Stimulated activated effector memory CD8-positive, alpha-beta T cell treated with anti-CD3 and anti-CD28 coated beads, Interleukin-12 subunit alpha, Interleukin-12 subunit beta, amount 100 ng/mL, for 72 hours (primary cell): ENCODE measurements around the gene CRADD.
"Not testable (repeated sequence)": the region's sequence is repeated elsewhere in the genome, so short reads cannot be mapped to it uniquely, and the experiment has no call there.

ENCODE experiments used
- ATAC-seq: fragments of 150-1000 bp; cut with Tn5 transposase; 2 replicates; pipeline ENCODE4 v1.10.0; 2021
- DNase-seq, 2 donors: peaks; one replicate each; pipeline ENCODE4 v3.0.0; 2021 to 2022; ENCODE audit warnings: low spot score in 2 of 2
- H3K27ac Mint-ChIP-seq: one replicate; pipeline ENCODE4 v1.8.0; 2022; ENCODE audit warnings: mild to moderate bottlenecking, mixed read lengths
- H3K36me3 Mint-ChIP-seq: one replicate; pipeline ENCODE4 v1.8.0; 2022; ENCODE audit warnings: mild to moderate bottlenecking, mixed read lengths
- H3K4me1 Mint-ChIP-seq: one replicate; pipeline ENCODE4 v1.8.0; 2022; ENCODE audit warnings: mixed read lengths
- H3K4me3 Mint-ChIP-seq: one replicate; pipeline ENCODE4 v1.8.0; 2022; ENCODE audit warnings: mild to moderate bottlenecking, mixed read lengths
- H3K9me3 Mint-ChIP-seq: one replicate; pipeline ENCODE4 v1.8.0; 2022; ENCODE audit warnings: mixed read lengths

Gene CRADD

GRCh38 chr12:93868771-93869170 is 191.6 kb downstream of the CRADD start:
- peaks cover 41% of the 10 kb centered on the region for H3K9me3 Mint-ChIP-seq
- H3K36me3 Mint-ChIP-seq = no peaks in the 10 kb centered on the region
- no peak overlapping the region for H3K27ac Mint-ChIP-seq
- ATAC-seq (no peak), DNase-seq (no peak)
- H3K4me1 Mint-ChIP-seq = no peaks in the 10 kb centered on the region
- no peak overlapping the region for H3K4me3 Mint-ChIP-seq

DNA sequence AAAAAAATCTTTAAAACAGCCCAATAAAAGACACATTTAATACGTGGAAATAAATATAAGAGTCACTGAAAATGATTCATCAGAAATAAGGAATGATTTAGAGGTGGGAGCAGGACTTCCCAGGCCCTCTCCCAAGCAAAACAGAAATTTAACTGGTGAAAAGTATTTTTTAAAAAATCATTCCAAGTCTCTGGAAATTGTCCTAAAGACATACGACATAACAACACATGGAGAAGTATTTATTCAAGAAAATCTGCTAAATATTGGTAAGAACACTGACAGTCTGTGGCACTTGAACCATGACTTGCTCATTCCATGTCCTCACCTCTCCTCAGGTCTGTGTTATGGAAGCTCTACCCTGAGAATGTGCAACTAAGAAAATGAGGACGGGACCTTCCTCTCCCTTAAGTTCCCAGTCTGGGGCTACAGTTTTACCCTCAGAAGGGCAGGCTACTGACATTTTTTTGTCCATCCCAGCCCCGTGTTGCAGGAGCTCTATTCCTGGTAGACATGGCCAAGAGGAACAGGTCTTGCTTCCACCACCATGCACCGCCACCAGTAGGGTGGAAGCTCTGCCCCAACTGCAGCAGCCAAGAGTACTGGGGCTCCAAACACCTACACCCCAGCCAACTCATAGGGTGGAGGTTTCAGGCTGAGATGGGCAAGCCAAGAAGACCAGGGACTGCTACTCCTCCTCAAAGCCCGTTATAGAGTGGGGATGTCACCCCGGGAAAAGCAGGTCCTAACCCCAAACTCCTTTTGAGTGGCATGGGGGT is 193.0 kb downstream of the CRADD start:
- Mint-ChIP-seq H3K4me3 (no peak overlapping the region), H3K27ac (no peak overlapping the region), H3K36me3 (no peaks in the 10 kb centered on the region), H3K9me3 (peaks cover 50% of the 10 kb centered on the region), H3K4me1 (no peaks in the 10 kb centered on the region)
- DNase-seq = no peak
- ATAC-seq = no peak

GRCh38 chr12:93871566-93871965 is 194.4 kb downstream of the CRADD start:
- H3K27ac Mint-ChIP-seq, ATAC-seq, H3K36me3 Mint-ChIP-seq, H3K4me1 Mint-ChIP-seq, H3K4me3 Mint-ChIP-seq, DNase-seq: not testable (repeated sequence)
- peaks cover 56% of the 10 kb centered on the region for H3K9me3 Mint-ChIP-seq

DNA sequence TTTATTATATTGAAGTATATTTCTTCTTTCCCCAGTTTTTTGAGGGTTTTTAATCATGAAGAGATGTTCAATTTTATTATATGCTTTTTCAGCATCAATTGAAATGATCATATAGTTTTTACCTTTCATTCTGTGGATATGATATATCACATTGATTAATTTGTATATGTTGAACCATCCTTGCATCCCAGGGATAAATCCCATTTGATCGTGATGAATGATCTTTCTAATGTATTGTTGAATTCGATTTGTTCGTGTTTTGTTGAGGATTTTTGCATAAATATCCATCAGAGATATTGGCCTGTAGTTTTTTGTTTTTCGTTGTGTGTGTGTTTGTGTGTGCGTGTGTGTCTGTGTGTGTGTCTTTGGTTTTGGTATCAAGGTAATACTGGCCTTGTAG is 196.4 kb downstream of the CRADD start:
- peaks cover 51% of the 10 kb centered on the region for H3K9me3 Mint-ChIP-seq
- DNase-seq (no peak), ATAC-seq (no peak)
- no peak overlapping the region for H3K4me3 Mint-ChIP-seq
- no peaks in the 10 kb centered on the region for H3K4me1 Mint-ChIP-seq
- no peak overlapping the region for H3K27ac Mint-ChIP-seq
- H3K36me3 Mint-ChIP-seq = no peaks in the 10 kb centered on the region

DNA sequence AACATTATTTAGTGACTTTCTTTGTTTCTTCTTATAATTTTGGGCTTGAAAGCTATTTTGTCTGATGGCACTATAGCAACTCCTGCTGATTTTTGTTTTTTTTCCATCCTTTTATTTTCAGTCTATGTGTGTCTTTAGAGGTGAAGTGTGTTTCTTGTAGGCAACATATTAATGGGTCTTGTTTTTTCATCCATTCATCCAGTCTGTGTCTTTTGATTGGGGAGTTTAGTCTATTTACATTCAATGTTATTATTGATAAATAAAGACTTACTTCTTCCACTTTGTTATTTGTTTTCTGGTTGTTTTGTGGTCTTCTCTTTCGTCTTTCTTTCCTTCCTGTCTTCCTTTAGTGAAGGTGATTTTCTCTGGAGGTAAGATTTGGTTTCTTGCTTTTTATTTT is 198.0 kb downstream of the CRADD start:
- no peak overlapping the region for H3K4me3 Mint-ChIP-seq
- H3K4me1 Mint-ChIP-seq = peaks cover 4% of the 10 kb centered on the region

GRCh38 chr12:93876360-93876759 is 199.2 kb downstream of the CRADD start:
- DNase-seq (no peak), ATAC-seq (no peak)
- no peak overlapping the region for H3K27ac Mint-ChIP-seq
- H3K36me3 Mint-ChIP-seq = no peaks in the 10 kb centered on the region
- H3K4me1 Mint-ChIP-seq = peaks cover 13% of the 10 kb centered on the region
- peaks cover 39% of the 10 kb centered on the region for H3K9me3 Mint-ChIP-seq
- H3K4me3 Mint-ChIP-seq = no peak overlapping the region

More for the DNA sequence above, 198.0 kb downstream of the CRADD start:
- peaks cover 42% of the 10 kb centered on the region for H3K9me3 Mint-ChIP-seq
- DNase-seq (no peak), ATAC-seq (no peak)
- no peaks in the 10 kb centered on the region for H3K36me3 Mint-ChIP-seq
- no peak overlapping the region for H3K27ac Mint-ChIP-seq

DNA sequence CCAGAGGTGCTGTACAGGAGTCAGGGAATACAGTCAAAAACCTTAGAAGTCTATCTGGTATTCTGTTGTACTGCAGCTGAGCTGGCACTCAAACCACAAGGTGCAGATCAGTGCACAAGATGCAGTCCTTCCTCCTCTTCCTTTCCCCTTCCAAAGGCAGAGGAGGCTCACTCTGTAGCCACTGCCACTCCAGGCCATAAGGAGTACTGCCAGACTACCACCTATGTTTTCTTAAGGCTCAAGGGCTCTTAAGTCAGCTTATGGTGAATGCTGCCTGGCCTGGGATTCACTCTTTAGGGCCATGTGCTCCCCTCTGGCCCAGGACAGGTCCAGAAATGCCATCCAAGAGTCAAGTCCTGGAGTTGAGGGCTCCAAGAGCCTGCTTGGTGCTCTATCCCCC is 200.3 kb downstream of the CRADD start:
- Mint-ChIP-seq H3K36me3 (no peaks in the 10 kb centered on the region), H3K4me1 (peaks cover 13% of the 10 kb centered on the region), H3K4me3 (no peak overlapping the region), H3K27ac (no peak overlapping the region), H3K9me3 (peaks cover 32% of the 10 kb centered on the region)
- ATAC-seq (no peak), DNase-seq (peak in 1 of 2 donors; percentile 25)

- Mint-ChIP-seq H3K4me1 (peaks cover 13% of the 10 kb centered on the region), H3K36me3 (no peaks in the 10 kb centered on the region), H3K9me3 (peaks cover 16% of the 10 kb centered on the region), H3K27ac (peak overlapping the region; percentile 8), H3K4me3 (no peak overlapping the region)
- DNase-seq (peak in 1 of 2 donors; percentile 22), ATAC-seq (no peak)
These were observed 202.6 kb downstream of the CRADD start for GRCh38 chr12:93879476-93880421.

GRCh38 chr12:93880853-93881522 is 203.8 kb downstream of the CRADD start:
- peak overlapping the region; percentile 8 for H3K27ac Mint-ChIP-seq
- no peak overlapping the region for H3K4me3 Mint-ChIP-seq
- peaks cover 7% of the 10 kb centered on the region for H3K9me3 Mint-ChIP-seq
- ATAC-seq (peak; percentile 74), DNase-seq (peak in 1 of 2 donors; percentile 25)
- peaks cover 13% of the 10 kb centered on the region for H3K4me1 Mint-ChIP-seq
- H3K36me3 Mint-ChIP-seq = no peaks in the 10 kb centered on the region

DNA sequence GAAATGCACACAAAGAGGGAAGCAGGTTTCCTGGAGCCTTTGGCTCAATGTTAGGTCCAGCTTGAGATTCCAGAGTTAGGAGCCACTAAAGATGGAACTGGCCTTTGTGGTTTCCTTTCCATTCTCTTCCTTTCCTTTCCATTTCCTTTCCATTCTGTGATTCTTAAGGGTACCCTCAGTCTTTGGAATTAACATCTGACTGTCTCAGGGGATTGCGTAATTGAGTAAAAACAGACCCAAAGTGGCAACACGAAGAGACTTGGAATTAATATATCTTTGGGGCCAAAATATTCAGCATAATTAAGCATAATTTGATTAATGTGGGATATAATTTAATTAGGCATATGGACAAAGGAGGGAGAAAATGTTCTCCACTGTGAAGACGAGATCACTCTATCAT is 205.6 kb downstream of the CRADD start:
- Mint-ChIP-seq H3K27ac (no peak overlapping the region), H3K36me3 (no peaks in the 10 kb centered on the region), H3K9me3 (no peaks in the 10 kb centered on the region), H3K4me3 (no peak overlapping the region), H3K4me1 (peaks cover 13% of the 10 kb centered on the region)
- DNase-seq (no peak), ATAC-seq (no peak)

DNA sequence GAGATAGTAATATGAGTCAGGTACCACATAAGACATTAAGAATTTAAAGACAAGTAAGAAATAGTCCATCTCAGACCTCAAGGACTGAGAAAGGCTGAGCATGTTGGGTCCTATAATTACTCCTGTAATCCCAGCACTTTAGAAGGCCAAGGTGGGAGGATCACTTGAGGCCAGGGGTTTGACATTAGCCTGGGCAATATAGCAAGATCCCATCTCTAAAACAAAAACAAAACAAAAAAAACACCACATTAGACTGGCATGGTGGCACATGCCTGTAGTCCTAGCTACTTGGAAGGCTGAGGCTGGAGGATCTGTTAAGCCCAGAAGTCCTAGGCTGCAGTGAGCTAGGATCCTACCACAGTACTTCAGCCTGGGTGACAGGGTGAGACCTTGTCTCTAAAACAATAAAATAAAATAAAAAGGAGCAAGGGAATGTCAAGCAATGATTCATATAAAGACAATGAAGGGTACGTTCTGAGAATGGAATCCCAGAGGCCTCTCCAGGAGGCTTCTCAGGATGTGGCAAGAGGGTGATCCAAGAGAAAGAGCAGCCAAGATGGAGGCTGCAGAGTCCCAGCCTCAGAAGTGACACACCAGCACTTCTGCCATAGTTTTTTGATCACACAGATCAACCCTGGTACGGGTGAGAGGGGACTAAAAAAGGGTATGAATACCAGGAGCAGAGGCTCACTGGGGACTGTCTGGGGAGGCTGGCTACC is 206.4 kb downstream of the CRADD start:
- peak in 1 of 2 donors; percentile 20 for DNase-seq
- H3K4me1 Mint-ChIP-seq = peaks cover 13% of the 10 kb centered on the region
- ATAC-seq = no peak
- no peaks in the 10 kb centered on the region for H3K9me3 Mint-ChIP-seq
- no peaks in the 10 kb centered on the region for H3K36me3 Mint-ChIP-seq
- H3K27ac Mint-ChIP-seq = no peak overlapping the region
- no peak overlapping the region for H3K4me3 Mint-ChIP-seq

DNA sequence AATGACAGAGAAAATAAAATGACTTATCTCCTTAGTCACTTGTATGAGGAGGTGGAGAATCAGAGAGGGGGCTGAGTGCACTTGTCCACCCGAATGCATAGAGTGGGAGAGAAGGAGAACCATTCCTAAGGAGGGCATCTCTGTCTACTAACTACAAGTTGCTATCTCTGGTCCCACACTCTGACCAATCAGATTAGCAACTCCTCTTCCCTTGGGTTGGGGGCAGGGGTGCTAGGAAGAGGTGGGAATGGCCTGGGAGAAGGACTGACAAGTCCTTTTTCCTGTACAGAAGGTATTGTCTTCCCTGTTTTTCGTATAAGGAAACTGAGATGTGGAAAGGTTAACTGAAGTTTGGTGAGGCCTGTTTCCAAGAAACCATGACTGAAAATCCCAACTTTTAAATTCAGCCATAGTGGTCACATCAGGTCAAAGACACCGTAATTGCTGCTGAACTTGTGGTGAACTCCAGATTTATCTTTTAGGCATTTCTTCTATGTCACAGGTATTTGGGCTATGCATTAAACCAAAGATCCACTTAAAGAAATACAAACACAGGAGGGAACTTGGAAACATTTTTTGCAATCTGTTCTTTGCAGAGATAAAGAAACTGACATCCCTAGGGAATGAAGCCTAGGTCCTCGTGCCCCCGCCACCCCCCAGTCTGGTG is 207.8 kb downstream of the CRADD start:
- Mint-ChIP-seq H3K4me1 (peaks cover 11% of the 10 kb centered on the region), H3K27ac (no peak overlapping the region), H3K4me3 (no peak overlapping the region), H3K36me3 (no peaks in the 10 kb centered on the region), H3K9me3 (no peaks in the 10 kb centered on the region)
- peak in 1 of 2 donors; percentile 23 for DNase-seq
- no peak for ATAC-seq

DNA sequence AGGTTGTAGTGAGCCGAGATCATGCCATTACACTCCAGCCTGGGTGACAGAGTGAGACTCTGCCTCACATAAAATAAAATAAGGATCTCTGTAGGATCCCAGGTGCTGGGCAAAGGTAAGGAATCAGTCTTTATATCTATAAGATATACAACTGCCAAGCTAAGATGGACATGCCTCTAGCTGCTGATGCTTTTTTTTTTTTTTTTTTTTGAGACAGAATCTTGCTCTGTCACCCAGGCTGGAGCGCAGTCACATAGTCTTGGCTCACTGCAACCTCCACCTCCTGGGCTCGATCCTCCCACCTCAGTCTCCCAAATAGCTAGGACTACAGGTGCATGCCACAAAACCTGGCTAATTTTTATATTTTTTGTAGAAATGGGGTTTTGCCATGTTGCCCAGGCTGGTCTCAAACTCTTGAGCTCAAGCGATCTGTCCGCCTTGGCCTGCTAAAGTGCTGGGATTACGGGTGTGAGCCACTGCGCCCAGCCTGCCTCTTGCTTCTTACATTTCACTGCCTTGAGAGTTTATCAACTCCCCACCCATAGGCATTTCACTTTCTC is 208.9 kb downstream of the CRADD start:
- H3K4me1 Mint-ChIP-seq, H3K4me3 Mint-ChIP-seq, H3K36me3 Mint-ChIP-seq, ATAC-seq, H3K9me3 Mint-ChIP-seq, H3K27ac Mint-ChIP-seq, DNase-seq: not testable (repeated sequence)
